ENCODE data around the gene PTOV1.

The PTOV1 gene

DNA sequence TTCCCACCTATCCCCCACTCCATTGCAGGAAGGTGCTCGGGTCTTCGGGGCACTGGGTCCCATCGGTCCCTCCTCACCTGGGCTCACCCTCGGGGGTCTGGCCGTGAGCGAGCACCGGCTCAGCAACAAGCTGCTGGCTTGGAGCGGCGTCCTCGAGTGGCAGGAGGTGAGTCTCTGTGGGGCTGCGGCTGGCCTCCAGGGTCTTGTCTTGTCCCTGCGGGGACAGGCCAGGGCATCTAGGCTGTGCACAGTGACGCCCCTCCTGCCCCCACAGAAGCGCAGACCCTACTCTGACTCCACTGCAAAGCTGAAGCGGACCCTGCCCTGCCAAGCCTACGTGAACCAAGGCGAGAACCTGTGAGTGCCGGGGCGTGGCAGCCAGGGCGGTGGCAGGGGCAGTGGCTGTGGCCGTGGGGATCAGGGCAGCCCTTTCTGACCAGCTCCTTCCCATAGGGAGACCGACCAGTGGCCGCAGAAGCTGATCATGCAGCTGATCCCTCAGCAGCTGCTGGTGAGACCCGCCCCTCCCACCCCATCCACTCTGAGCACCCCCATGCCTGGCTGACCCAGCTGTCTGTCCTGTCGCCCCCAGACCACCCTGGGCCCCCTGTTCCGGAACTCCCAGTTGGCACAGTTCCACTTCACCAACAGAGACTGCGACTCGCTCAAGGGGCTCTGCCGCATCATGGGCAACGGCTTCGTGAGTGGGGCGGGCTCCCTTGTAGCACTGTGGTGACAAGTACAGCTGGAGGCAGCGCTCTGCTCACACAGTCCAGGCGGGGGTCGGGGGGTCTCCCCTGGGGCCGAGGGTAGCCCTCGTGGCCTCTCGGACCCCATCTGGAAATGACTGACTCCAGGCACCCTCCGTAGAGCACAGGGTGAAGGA, 3.7 kb downstream of the PTOV1 start:
- H3K4me3 ChIP-seq (replicated peaks; ENCODE audit: low read depth, low read length) = no peak overlapping the region
- TF ChIP-seq, protein P1, sequence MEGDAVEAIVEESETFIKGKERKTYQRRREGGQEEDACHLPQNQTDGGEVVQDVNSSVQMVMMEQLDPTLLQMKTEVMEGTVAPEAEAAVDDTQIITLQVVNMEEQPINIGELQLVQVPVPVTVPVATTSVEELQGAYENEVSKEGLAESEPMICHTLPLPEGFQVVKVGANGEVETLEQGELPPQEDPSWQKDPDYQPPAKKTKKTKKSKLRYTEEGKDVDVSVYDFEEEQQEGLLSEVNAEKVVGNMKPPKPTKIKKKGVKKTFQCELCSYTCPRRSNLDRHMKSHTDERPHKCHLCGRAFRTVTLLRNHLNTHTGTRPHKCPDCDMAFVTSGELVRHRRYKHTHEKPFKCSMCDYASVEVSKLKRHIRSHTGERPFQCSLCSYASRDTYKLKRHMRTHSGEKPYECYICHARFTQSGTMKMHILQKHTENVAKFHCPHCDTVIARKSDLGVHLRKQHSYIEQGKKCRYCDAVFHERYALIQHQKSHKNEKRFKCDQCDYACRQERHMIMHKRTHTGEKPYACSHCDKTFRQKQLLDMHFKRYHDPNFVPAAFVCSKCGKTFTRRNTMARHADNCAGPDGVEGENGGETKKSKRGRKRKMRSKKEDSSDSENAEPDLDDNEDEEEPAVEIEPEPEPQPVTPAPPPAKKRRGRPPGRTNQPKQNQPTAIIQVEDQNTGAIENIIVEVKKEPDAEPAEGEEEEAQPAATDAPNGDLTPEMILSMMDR (IDR thresholded peaks at IDR 0.05; ENCODE audit: low read depth, low read length, missing control alignments) = no peak
- no peak for DNase-seq (ENCODE audit: extremely low read depth, low read depth)

DNA sequence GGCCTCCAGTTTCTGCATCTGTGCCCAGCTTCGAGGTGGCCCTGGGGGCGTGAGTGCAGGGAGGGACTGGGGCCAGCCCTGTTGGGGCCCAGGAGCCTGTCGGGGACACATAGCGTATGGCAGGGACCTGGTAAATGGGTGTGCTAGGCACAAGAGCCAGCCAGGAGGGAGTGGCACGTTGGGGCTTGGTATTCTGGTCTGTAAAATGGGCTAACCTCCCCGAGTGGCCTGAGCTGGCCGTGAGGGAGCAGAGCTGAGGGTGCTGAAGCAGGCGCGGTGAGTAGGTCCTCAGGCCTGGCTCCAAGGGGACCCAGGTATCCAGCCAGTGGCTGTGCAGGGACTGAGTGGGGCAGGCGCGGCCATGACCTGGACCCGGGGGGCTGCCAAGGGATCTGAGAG, 4.3 kb downstream of the PTOV1 start:
- no peak overlapping the region for H3K4me3 ChIP-seq (replicated peaks; ENCODE audit: low read depth, low read length)
- TF ChIP-seq, protein P1 (IDR thresholded peaks at IDR 0.05; ENCODE audit: low read depth, low read length, missing control alignments) = no peak
- DNase-seq (ENCODE audit: extremely low read depth, low read depth) = no peak

DNA sequence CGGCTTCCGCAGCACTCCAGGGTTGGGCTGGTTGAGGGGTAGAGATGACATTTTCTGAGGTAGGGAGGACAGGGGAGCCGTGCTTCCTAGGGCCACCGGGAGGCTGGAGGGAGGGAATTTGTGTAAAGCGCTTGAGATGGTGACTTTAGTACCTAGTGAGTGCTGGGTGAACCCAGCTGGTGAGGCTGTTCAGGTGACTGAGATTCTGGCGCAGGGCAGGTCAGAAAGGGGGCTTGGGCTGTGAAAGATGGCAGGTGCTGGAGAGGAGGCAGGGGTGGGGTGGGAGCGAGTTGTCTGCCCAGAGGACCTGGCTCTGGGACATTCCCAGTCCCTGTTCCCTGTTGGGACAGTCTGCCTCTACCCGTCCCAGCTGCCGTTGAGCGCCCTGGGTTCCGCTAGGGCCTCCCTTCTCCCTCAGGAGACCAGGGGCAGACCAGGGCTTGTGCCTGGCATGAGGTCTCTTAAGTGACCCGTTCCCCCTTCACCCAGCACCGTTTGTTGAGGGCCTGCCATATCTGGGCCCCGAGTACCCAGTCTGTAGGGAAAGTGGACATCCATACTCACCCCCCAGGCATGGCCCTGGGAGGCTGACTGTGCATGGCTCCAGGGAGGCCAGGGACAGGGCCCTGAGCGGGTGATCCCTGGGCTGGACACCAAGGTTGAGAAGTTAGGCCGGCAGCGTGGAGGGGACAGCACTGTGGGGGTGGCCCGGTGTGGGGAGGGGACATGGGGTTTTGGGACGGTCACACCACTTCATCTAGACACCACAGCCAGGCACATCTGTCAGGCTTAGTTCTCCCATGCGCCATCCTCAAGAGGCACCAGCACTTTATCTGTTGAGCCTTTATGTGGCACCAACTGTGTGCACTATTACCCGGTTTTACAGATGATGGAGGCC, 5.0 kb downstream of the PTOV1 start:
- DNase-seq (ENCODE audit: extremely low read depth, low read depth) = no peak
- H3K4me3 ChIP-seq (replicated peaks; ENCODE audit: low read depth, low read length) = no peak overlapping the region
- TF ChIP-seq, protein P1 (IDR thresholded peaks at IDR 0.05; ENCODE audit: low read depth, low read length, missing control alignments) = no peak

DNA sequence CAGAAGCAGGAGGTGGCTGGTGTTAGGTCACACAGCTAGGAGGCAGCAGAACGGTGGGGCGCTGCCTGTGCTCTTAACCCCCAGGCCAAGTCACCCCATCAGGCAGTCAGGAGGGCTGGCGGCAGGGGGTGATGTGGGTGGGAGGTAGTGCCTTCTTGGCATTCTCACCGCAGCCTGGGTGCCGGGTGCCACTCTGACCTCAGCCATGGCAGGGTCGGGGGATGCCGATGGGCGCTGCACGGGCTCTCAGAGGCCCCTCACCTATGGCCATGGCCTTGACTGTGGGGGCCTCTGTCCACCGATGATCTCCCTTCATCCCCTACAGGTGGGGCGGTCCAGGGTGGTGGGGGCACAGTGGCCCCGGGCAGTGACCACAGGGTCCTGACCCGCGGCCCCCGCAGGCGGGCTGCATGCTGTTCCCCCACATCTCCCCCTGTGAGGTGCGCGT, 5.6 kb downstream of the PTOV1 start:
- no peak for DNase-seq (ENCODE audit: extremely low read depth, low read depth)
- no peak overlapping the region for H3K4me3 ChIP-seq (replicated peaks; ENCODE audit: low read depth, low read length)
- TF ChIP-seq, protein P1 (IDR thresholded peaks at IDR 0.05; ENCODE audit: low read depth, low read length, missing control alignments) = no peak

DNA sequence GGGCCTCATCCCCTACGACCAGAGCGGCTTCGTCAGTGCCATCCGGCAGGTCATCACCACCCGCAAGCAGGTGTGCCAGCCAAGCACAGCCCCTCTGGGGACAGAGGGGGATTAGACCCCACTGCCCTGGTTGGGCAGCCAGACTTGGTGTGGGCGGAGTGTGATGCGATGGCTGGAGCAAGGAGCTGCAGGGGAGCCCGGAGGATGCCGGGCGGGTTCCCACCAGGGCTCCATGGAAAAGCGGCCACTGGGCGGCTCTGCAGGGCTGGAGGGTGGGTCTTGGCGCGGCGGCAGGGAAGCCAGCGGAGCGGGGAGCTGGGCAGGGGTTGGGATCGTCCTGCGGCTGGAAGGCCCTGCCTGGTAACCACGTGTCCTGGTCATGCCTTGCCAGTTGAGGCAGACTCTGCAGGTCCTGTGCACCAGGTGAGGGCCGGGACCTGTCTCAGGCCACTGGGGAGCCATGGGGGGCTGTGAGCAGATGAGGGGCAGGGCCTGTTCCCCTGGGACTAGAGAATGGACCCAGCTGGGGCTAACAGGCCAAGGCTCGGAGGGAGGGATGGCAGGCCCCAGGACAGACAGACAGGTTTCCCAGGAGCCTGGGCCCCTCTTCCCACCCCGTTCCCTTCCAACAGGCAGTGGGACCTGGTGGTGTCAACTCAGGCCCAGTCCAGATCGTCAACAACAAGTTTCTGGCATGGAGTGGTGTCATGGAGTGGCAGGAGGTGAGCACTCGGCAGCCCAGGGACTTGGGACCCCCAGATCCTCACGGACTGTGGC, 6.3 kb downstream of the PTOV1 start:
- DNase-seq (ENCODE audit: extremely low read depth, low read depth) = no peak
- H3K4me3 ChIP-seq (replicated peaks; ENCODE audit: low read depth, low read length) = no peak overlapping the region
- TF ChIP-seq, protein P1 (IDR thresholded peaks at IDR 0.05; ENCODE audit: low read depth, low read length, missing control alignments) = no peak

DNA sequence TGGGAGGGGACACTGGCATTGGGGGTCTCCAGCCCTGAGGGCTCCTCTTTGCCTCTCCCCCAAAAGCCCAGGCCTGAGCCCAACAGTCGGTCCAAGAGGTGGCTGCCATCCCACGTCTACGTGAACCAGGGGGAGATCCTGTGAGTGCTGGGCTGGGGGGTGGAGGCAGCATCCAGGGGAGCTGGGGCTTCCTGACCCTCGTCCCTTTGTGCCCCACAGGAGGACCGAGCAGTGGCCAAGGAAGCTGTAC, 6.8 kb downstream of the PTOV1 start:
- H3K4me3 ChIP-seq (replicated peaks; ENCODE audit: low read depth, low read length) = no peak overlapping the region
- TF ChIP-seq, protein P1 (IDR thresholded peaks at IDR 0.05; ENCODE audit: low read depth, low read length, missing control alignments) = no peak
- no peak for DNase-seq (ENCODE audit: extremely low read depth, low read depth)
